HCEC 1CT (cell line): Measurements from ENCODE around the gene SOX6.
"Not testable (repeated sequence)": the region's sequence is repeated elsewhere in the genome, so short reads cannot be mapped to it uniquely, and the experiment has no call there.

Experiments
- DNase-seq: peaks from one replicate; pipeline ENCODE4 v3.0.0-alpha.2; 2017

The SOX6 gene

DNA sequence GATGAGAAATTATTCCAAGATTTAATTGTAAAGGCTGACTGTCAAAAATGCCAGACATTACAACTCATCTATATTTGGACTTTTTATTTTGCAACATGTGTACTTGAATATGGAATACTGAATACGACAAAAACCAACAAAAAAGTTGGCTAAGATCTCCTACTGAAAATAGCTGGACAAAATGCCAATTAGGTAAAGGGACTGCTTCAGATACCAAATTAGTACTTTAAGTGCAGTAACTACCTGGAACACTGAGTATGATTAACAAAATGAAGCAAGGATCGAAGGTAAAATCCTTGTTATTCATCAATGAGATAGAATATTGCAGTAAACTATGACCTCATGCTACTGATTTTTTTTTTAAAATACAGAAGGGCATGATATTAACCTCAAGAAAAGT is 173.8 kb downstream of the SOX6 start:
- no peak for DNase-seq

DNA sequence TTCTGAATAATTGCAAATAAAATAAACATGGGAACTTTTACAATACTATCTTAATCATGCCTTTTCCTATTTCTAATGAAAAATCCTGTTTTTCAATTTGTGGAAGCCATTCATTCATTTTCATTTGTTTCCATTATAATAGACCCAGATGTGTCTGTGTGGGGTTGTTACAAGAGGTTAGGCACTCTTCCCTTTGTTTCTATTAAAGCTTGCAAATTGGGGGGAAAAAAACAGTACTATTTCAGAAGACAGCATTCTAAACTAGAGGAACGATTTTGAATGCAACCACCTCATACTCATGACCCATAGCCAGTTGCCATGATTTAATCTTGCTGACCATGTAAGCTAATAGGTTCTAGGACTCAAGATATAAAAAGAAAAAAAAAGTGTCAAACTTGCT is 175.5 kb downstream of the SOX6 start:
- no peak for DNase-seq

DNA sequence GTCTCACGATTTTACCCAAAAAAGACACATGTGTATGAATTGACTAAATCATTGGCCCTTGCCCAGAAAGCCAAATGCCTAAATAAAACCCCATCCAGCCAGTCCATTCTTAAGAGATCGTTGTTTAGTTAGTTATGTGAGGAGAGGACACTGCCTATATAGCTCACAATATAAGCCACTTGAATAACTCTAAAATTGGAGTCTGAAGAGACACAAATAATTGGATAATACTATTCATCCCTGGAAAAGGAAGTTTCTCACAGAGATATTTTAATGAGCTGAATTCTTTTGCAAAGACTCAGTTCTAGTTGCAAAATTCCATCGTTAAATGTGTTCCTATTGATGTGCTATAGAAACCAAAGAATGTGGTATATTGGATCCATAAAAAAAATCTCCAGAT is 176.7 kb downstream of the SOX6 start:
- DNase-seq: peak; percentile 5

DNA sequence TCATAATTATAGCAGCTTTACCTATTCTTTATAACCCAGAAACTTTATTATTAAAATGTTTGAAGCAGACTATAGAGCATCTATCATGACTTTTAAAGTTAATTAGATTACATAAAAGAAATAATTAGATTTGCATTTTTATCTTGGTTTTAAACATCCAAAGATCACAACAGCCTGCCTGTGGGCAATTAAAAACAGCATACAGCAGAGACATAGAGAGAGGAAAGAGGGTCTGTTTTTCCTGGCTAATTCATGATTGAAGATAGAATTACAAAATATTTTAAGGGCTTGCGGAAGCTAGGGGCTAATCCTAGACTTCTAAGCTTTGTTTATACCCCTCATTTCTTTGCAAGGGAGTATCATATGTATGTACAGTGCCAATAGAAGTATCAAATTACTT is 178.1 kb downstream of the SOX6 start:
- DNase-seq: no peak

DNA sequence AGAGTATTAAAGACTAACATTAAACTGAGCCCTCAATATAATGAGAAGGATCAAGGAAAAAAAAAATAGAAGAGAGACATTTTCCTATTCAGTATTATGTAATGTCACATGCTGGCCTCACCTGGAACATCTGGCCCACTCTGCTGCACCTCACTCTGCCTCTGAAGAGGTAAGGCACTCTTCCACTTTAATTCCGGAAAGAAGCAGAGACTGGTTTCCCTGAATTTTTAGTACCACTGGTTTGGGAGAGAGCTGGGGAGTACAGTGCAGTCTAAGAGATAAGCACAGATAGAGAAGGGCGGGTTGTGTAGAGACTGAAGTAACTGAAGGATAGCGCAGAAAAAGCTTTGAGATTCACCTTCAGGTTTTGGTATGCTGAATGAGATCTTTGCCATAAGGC is 178.7 kb downstream of the SOX6 start:
- no peak for DNase-seq

DNA sequence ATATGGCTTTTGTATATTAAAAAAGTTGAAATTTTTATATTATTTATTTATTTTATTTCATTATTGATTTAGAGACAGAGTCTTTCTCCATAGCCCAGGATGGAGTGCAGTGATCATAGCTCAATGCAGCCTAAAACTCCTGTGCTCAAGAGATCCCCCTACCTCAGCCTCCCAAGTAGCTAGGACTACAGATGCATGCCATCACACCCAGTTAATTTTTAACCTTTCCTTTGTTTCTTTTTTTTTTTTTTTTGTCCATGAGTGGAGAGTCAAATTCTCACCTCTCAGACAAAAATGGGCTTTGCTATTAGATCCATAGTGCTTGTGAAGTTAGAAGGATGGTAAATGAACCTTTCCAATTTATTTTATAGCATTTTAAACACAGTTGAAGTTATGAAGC is 182.5 kb downstream of the SOX6 start:
- no peak for DNase-seq

DNA sequence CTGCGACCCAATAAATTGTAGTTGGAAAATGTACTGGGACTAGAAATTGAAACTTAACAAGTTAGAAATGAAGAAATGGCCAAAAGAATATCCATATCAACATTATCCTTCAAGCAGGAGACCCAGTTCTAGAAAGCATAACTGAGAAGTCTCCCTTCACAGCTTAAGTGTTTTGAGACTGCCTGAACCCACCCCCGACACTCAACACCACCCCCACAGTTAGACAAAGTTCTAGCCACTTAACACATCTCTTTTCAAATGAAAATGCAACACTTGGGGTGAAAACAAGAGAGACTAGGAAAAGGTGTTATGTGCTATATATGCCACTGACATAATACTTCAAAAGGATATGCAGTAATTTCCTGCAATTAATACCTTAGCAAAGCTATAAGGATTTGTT is 184.5 kb downstream of the SOX6 start:
- no peak for DNase-seq

DNA sequence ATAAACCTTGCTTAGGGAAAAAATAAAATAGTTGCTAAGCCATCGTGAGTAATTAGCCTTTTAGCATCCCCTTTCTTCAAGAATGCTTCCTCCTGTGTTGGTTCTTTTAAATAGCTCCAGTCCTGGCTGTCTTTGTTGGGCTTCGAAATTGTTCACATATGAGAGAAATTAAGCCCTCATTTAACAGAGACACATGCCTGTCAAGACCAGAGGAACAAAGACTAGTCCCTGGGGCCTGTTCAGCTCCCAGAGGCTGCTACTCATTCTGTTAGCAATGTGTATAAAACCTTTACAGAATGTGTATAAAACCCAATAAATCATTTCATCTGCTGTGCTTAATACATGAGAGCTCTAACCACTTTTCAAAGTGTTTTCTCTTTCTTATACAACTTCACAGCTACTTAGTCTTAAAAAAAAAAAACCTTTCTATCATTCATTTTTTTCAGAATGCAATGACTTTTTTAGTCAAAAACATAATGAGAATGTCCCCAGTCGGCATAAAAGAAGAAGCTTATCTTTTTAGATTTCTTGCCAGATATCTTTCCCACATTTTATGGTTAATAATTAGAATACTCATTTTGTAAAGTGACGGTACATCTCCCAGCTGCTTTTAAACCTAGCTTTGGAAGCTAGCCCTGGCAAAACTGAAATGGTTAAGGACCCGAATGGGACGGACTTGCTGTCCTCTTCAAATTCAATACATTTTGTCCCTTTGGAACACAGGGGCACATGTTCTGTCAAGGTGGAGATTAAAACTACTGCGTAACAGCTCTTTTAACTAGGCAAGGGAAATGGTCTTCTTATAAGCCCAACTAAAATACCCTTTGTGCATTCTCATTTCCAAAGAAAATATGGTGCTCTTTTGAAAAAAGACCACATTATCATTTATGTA is 186.1 kb downstream of the SOX6 start:
- no peak for DNase-seq

DNA sequence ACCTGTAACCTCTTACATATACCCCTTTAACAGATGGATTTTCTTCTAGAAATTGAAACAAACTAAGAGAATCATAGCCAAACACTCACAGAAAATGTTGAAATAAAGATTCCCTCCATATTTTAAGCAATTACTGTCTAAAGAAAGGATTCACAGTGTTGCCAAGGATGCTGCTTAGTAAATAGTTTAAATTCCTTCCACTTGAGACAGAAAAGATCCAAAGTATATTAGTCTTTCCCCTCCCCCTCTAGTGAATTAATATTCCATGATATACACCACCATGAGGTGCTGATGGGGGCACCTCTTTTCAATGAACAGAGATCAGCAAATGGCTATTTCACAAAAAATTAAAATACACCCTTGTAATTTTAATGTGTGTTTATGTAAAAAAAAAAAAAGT is 186.8 kb downstream of the SOX6 start:
- peak; percentile 6 for DNase-seq

DNA sequence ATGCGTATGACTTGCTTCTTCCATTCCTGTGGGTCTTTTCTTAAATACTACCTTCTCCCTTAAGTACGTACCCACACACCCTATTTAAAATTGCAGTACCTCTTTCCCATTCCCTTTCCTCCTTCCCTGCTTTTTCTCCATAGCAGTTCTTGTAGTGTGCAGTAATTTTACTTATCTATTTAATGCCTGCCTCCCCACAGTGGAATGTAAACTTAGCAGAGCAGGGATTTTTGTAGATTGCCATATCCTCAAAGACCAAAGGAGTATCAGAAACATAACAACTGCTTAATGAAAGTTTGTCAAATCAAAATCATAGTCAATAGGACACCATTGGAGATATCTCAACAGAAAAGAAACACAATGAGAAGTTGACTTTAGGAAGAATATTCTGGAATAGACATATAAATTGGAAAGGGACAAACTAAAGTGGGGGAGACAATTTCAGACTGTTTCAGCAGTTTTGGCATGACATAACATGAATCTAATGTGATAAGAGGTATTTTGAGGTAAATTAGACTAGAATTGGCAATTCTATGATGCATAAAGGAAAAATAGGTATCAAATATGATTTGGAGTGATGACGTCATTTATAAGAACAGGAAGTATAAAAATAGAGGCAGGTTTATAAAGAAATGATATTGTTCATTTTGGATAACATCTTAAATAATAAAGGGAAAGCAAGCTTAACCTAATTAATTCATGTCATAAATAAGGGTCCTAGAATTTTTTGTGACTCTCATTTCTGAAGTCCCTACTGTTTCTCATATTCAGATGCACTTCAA is 188.4 kb downstream of the SOX6 start:
- DNase-seq: no peak

DNA sequence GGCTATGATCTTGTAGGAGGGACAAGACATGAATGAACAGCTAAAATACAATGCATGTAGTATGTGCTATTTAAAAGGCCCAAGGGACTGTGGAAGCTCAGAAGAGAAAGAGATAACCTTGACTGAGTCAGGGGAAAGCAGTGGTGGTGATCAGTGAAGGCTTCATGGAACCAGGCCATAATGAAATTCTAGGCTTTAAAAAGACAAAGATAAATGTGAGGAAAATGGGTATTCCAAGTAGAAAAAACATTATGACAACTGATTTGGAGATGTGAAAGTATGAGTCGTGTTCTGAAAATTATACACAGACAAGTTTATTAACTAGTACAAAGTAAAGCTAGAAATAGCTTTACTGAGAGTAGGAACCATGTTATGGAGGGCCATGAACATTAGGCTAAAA is 189.8 kb downstream of the SOX6 start:
- DNase-seq: no peak

DNA sequence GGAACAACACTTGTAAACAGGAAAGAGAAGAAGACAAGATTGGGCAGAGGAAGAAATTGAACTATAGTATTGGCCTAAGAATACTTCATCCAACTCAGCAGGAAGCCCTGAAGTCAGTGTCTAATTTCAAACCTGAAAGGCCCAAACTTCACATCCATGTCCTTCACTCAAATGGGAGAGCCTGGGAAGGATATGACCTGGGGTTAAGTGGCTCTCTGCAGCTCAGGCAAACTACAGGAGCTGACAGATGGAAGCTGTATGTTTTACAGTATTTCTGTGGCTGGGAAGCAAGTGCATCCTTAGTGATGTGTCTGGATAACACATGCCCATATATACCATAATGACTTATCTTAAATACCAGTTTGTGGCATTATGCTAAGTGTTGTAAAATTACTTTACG is 196.2 kb downstream of the SOX6 start:
- DNase-seq: no peak

DNA sequence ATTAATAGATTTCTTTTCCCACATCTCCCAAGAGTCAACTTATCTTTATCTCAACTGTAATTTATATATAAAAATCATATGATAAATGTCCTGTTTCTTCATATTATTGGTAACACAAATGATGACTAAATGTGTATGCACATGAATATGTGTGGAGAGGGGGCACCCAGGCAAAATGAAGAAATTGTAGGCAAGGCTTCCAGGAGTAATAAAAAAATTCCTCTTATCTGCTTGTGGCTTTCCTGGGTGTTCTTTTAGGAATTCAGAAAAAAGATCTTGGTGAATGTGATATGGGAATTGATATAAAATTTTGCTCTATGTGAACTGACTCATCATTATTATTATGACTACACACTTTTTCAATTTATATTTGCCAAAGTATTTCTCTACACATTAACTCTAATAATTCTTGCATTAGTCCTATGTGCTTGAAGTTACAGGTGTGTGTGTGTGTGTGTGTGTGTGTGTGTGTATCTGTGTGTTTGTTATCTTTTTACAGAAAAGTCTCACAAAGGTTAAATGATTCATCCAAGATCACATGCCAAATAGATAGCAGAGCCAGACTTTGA is 197.8 kb downstream of the SOX6 start:
- DNase-seq: no peak

DNA sequence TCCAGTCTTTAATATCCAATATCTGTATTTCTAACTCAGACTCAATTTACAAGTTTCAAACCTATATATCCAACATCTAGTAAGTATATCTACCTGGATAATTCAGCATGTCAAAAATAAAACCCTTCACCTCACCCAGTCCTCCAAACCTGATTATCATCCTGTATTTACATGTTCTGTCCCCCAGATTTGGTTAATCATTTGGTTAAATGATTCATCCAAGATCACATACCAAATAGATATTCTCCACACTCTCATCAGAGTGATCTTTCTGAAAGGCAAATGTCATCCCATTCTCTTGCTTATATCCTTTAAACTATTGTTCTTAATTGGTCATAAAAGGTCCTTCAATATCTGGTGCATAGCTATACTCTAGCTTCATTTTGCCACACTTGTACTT is 199.0 kb downstream of the SOX6 start:
- DNase-seq: no peak

DNA sequence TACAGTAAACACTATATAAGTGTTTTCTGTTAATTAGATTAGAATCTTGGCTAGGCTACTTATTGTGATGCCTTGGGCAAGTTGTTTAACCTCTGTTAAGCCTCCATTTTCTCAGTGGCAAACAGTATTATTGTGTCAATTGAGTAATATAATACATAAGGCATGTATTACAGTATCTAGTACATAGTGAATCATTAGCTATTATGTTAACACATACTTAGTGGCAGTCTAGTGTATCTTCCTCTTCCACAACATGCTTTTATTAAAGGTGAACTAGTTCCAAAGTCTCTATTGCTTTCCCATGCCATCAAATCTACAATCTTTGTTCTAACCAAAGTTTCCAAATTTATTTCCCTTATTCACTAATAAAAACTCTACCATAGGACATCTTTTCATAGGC is 200.9 kb downstream of the SOX6 start:
- no peak for DNase-seq

DNA sequence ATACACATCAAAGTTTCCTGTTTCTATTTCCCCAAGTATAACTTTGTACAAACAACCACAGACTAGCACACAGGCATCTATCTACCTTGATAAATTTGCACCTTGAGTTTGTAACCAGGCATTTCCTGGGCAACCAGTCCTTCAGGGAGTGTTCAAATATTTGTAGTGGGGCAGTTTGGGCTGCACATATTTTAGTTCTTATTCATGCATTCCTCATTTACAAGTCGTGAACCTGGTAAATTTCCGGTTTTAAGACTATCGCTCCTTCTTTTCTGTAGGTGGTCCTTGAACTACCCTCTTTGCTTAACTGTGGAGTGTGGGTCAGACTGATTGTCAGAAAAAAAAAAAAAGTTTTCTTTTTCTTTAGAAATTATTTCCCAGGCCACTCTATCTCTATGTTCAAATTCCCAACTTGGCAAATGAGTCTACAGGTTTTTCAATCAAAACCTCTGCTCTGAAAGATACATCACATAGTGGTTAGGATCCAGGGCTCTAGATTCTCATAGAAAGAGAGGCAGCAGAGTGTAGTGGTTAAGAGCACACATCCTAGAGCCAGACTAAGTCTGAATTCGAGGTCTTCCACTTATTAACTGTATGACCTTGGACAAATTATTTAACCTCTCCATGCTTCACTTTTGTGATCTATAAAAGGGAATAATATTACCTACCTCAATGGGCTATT is 201.5 kb downstream of the SOX6 start:
- no peak for DNase-seq

DNA sequence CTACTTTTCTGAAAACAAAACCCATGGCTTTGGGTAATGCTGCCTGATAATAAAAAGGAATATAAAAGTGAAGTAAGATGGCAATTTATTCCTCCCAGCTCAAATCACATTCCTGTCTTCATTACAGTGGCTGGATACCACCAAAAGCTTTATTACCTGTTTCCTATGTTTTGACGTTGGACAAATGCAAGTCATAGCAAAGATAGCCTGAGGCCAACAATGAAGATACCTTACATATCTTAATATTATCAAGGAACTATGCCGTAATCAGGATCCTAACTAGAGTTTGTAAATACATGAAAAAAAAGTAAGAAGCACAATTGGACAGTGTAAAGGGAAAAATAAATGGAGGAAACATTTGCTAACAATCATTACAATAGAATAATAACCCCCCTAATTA is 202.4 kb downstream of the SOX6 start:
- no peak for DNase-seq

DNA sequence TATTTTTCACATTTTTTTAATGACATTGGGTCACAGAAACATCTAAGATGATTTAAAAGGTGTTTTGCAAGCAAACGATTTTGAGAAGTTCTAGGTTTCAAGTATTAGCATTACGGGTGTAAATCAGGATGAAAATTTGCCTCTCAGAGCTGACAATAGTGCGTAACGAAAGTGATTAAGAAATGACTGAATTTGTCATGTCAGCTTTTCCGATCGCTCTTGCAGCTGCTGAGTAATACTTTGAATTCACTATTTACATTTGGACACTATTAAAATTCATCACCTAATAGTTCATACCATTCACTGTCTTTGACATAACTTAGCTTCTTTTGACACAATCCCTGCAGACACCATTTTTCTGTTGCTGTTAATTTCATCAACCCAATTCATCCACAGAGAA is 205.2 kb downstream of the SOX6 start:
- DNase-seq: no peak

DNA sequence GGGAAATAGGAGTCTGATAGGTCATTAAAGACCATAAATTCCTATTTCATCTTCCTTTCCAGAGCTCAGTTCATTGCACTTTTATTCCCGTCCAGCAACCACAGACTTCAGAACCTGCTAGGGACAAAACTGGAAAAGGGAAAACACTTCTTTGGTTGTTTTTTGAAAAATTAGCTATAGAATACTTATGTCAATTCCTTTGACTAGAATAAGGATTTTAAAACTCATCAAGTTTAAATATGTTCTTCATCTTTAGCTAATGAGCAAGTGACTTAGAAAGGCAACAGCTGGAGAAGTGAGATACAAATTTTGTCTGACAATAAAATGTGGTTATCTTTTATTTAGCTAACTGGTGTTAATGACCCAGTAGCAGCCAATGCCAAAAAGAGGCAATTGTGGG is 206.9 kb downstream of the SOX6 start:
- no peak for DNase-seq

DNA sequence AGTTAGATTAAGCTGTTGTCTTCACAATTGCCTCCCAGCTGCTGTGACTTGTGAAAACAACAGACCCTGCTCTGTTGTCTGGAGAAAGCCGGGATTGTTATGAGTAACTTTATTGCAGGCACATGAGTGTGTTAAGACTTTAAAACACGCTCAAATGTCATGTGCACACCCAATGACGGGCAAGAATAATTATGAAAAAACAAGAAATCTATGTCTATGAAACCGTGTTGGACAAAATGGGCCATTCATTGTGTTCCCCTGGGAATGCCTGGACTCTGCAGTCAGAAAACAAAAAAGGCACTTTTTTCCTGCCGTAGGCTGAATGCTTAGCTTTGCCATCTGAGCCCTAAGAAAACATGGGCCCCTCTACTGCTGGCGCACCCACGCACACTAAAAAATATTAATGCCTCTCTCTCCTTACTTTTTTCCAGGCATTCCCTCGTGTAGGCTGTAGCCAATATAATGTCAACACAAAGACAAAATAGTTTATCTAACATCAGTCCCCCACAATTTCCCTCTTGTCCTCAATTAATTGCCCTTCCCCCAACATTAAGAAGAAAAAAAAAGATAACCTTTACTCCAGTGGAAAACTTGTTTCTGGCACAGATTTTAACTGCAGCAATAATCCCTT is 207.9 kb downstream of the SOX6 start:
- DNase-seq: no peak

DNA sequence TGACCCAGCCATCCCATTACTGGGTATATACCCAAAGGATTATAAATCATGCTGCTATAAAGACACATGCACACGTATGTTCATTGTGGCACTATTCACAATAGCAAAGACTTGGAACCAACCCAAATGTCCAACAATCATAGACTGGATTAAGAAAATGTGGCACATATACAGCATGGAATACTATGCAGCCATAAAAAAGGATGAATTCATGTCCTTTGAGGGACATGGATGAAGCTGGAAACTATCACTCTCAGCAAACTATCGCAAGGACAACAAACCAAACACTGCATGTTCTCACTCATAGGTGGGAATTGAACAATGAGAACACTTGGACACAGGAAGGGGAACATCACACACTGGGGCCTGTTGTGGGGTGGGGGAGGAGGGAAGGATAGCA is 209.4 kb downstream of the SOX6 start:
- DNase-seq: not testable (repeated sequence)

DNA sequence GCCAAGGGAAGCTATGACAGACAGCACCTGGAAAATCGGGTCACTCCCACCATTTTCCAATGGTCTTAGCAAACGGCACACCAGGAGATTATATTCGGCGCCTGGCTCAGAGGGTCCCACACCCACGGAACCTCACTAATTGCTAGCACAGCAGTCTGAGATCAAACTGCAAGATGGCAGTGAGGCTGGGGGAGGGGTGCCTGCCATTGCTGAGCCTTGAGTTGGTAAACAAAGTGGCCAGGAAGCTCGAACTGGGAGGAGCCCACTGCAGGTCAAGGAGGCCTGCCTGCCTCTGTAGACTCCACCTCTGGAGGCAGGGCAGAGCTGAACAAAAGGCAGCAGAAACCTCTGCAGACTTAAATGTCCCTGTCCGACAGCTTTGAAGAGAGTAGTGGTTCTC is 214.7 kb downstream of the SOX6 start:
- DNase-seq: not testable (repeated sequence)

DNA sequence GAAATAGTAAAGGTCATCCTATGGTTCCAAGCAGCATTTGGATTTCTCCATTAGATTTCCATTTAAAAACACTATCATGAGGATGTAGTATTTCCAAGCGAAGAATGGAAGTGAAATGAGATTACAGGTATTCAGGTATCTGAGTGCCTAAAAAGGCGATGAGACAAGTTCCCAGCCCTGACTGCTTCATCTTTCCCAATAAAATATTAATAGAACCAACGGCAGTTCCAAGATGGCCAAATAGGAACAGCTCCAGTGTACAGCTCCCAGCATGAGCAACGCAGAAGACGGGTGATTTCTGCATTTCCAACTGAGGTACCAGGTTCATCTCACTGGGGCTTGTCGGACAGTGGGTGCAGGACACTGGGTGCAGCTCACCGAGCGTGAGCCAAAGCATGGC is 215.2 kb downstream of the SOX6 start:
- not testable (repeated sequence) for DNase-seq
